Stimulated activated naive CD8-positive, alpha-beta T cell treated with anti-CD3 and anti-CD28 coated beads, Interleukin-15, Interleukin-2, amounts not matched to agents 100 U/mL and 50 U/mL, for 24 hours (primary cell): ENCODE measurements around the gene DGKQ.
"Not testable (repeated sequence)": the region's sequence is repeated elsewhere in the genome, so short reads cannot be mapped to it uniquely, and the experiment has no call there.

ENCODE experiments used
- ATAC-seq: fragments of 150-1000 bp; cut with Tn5 transposase; one replicate; pipeline ENCODE4 v1.10.0; 2021
- DNase-seq: peaks from one replicate; pipeline ENCODE4 v3.0.0; 2021

The DGKQ gene

GRCh38 chr4:924107-925096 lies 49.0 kb downstream of the DGKQ start:
- peak; percentile 43 for DNase-seq
- ATAC-seq = peak; percentile 67

- peak; percentile 73 for ATAC-seq
- DNase-seq = peak; percentile 31
These were observed 51.5 kb downstream of the DGKQ start for GRCh38 chr4:921830-922331.

GRCh38 chr4:919004-919680 lies 54.2 kb downstream of the DGKQ start:
- ATAC-seq, DNase-seq: not testable (repeated sequence)

- not testable (repeated sequence) for ATAC-seq, DNase-seq
These were observed 54.8 kb downstream of the DGKQ start for GRCh38 chr4:918591-918990.

- no peak for ATAC-seq
These were observed 55.4 kb downstream of the DGKQ start for GRCh38 chr4:917992-918391.

GRCh38 chr4:917466-917865 lies 55.9 kb downstream of the DGKQ start:
- DNase-seq (no peak), ATAC-seq (no peak)

More at GRCh38 chr4:917992-918391, 55.4 kb downstream of the DGKQ start:
- no peak for DNase-seq

GRCh38 chr4:915595-915994 lies 57.8 kb downstream of the DGKQ start:
- DNase-seq = no peak
- ATAC-seq = peak; percentile 81

GRCh38 chr4:915041-915474 lies 58.3 kb downstream of the DGKQ start:
- no peak for ATAC-seq

GRCh38 chr4:914531-914930 lies 58.8 kb downstream of the DGKQ start:
- ATAC-seq = no peak
- no peak for DNase-seq

More at GRCh38 chr4:915041-915474, 58.3 kb downstream of the DGKQ start:
- DNase-seq = no peak

GRCh38 chr4:913280-913618 lies 60.1 kb downstream of the DGKQ start:
- DNase-seq (no peak), ATAC-seq (no peak)

- no peak for ATAC-seq
- DNase-seq = no peak
These were observed 60.7 kb downstream of the DGKQ start for GRCh38 chr4:912548-913279.

- ATAC-seq = no peak
- no peak for DNase-seq
These were observed 61.4 kb downstream of the DGKQ start for GRCh38 chr4:911871-912490.

- DNase-seq = no peak
- no peak for ATAC-seq
These were observed 62.1 kb downstream of the DGKQ start for GRCh38 chr4:911221-911751.

- DNase-seq = no peak
- no peak for ATAC-seq
These were observed 62.8 kb downstream of the DGKQ start for GRCh38 chr4:910366-911091.

- no peak for ATAC-seq
- no peak for DNase-seq
These were observed 63.5 kb downstream of the DGKQ start for GRCh38 chr4:909821-910220.

GRCh38 chr4:909131-909571 lies 64.2 kb downstream of the DGKQ start:
- no peak for ATAC-seq
- DNase-seq = no peak
